ENCODE measurements around the gene PLOD3. TPM values are rescaled to one million over a fixed set of nuclear protein-coding genes. Genes with fewer than 3 reads are reported as not detected.

The PLOD3 gene
- total and polyA plus RNA-seq, 9 of the 15 experiments (the other 6 are each of a cell fraction or from before 2014, with no cell fraction given), result 2.8 to 101 (median 30.9) TPM

GRCh38 chr7:101217388-101218235 is at the start of gene PLOD3, which contains the start of gene ZNHIT1 (continued):
- no peak for TF ChIP-seq ERF (CRISPR knock-in tag; IDR thresholded peaks at IDR 0.05)
- no peak for TF ChIP-seq WHSC1 (IDR thresholded peaks at IDR 0.05; ENCODE audit: low read length)
- TF ChIP-seq OTX1 (CRISPR knock-in tag; IDR thresholded peaks at IDR 0.05), result peak; percentile 66; the same call in 1 of the 2 replicates
- no peak for TF ChIP-seq PHF20 (IDR thresholded peaks at IDR 0.05; ENCODE audit: partially characterized antibody)
- TF ChIP-seq, protein P1, sequence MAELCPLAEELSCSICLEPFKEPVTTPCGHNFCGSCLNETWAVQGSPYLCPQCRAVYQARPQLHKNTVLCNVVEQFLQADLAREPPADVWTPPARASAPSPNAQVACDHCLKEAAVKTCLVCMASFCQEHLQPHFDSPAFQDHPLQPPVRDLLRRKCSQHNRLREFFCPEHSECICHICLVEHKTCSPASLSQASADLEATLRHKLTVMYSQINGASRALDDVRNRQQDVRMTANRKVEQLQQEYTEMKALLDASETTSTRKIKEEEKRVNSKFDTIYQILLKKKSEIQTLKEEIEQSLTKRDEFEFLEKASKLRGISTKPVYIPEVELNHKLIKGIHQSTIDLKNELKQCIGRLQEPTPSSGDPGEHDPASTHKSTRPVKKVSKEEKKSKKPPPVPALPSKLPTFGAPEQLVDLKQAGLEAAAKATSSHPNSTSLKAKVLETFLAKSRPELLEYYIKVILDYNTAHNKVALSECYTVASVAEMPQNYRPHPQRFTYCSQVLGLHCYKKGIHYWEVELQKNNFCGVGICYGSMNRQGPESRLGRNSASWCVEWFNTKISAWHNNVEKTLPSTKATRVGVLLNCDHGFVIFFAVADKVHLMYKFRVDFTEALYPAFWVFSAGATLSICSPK (IDR thresholded peaks at IDR 0.05; ENCODE audit: borderline replicate concordance), result no peak
- no peak for TF ChIP-seq E2F3 (CRISPR knock-in tag; IDR thresholded peaks at IDR 0.05)
- TF ChIP-seq, protein P2, sequence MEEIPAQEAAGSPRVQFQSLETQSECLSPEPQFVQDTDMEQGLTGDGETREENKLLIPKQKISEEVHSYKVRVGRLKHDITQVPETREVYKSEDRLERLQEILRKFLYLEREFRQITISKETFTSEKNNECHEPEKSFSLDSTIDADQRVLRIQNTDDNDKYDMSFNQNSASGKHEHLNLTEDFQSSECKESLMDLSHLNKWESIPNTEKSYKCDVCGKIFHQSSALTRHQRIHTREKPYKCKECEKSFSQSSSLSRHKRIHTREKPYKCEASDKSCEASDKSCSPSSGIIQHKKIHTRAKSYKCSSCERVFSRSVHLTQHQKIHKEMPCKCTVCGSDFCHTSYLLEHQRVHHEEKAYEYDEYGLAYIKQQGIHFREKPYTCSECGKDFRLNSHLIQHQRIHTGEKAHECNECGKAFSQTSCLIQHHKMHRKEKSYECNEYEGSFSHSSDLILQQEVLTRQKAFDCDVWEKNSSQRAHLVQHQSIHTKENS (CRISPR knock-in tag; IDR thresholded peaks at IDR 0.05), result no peak
- TF ChIP-seq, protein P3, sequence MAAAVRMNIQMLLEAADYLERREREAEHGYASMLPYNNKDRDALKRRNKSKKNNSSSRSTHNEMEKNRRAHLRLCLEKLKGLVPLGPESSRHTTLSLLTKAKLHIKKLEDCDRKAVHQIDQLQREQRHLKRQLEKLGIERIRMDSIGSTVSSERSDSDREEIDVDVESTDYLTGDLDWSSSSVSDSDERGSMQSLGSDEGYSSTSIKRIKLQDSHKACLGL (CRISPR knock-in tag; IDR thresholded peaks at IDR 0.05; ENCODE audit: borderline replicate concordance, poor library complexity, severe bottlenecking), result no peak
- 0 out of 2 replicates have a peak, but pooled peaks have one; percentile 59 for TF ChIP-seq HSF4 (CRISPR knock-in tag; IDR thresholded peaks at IDR 0.05; ENCODE audit: borderline replicate concordance)
- no peak for TF ChIP-seq ZEB2 (IDR thresholded peaks at IDR 0.05)
- TF ChIP-seq NFXL1 (CRISPR knock-in tag; IDR thresholded peaks at IDR 0.05), result no peak
- peak; percentile 69 for TF ChIP-seq NCOR1 (IDR thresholded peaks at IDR 0.05)
- TF ChIP-seq CLOCK (CRISPR knock-in tag; IDR thresholded peaks at IDR 0.05; ENCODE audit: borderline replicate concordance), result no peak
- no peak for TF ChIP-seq ZNF232 (CRISPR knock-in tag; IDR thresholded peaks at IDR 0.05)
- TF ChIP-seq ARID4B (CRISPR knock-in tag; IDR thresholded peaks at IDR 0.05), result peak; percentile 95
- no peak for TF ChIP-seq ZBTB17 (CRISPR knock-in tag; IDR thresholded peaks at IDR 0.05)
- TF ChIP-seq SAFB (IDR thresholded peaks at IDR 0.05; ENCODE audit: borderline replicate concordance, low read depth, low read length), result peak; percentile 1; the same call in 1 of the 2 replicates

Measured in K562 (cell line).